ENCODE results near the gene TEK. TPM values are rescaled to one million over a fixed set of nuclear protein-coding genes. Genes with fewer than 3 reads are reported as not detected.

TEK gene
- total RNA-seq, 1 donor from 2014 or later, result 2.3 TPM

DNA sequence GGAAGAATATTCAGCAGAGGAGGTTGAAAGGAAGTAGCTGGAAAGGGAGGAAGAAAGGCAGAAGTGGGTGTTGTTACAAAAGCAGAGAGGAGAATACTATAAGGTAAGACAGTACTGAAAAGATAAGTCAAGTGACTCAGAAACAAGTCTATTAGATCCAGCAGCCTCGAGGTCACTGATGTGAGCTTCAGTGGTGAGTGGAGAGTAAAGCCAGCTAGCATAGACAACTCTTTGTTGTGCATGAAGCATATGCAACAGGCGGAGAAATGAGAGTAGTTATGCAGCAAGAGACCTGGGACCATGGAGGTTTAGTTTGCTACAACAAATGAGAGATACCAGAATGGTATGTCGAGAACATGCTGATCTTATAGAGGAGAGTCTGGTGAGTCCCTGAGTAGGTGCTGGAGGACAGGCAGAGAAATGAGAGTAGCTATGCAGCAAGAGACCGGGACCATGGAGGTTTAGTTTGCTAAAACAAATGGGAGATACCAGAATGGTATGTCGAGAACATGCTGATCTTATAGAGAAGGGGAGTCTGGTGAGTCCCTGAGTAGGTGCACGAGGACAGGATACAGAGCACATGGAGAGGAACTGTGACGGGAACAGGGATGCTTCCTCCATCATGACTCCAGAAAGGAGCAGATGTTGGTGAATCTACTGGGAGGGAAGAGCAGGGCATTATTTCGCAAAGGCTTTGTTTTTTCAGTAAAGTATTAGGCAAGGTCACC lies 151.9 kb downstream of the TEK start:
- DNase-seq (ENCODE audit: low read depth) (no peak), FAIRE-seq (no peak)
- H3K4me1 Mint-ChIP-seq (ENCODE audit: low read depth, unreplicated experiment), result peaks cover 6% of the 10 kb centered on the region
- no peaks in the 10 kb centered on the region for H3K27me3 Mint-ChIP-seq (ENCODE audit: low read depth, unreplicated experiment)
- peaks cover 4% of the 10 kb centered on the region for H3K9me3 Mint-ChIP-seq (ENCODE audit: unreplicated experiment)
- TF ChIP-seq, protein P1, sequence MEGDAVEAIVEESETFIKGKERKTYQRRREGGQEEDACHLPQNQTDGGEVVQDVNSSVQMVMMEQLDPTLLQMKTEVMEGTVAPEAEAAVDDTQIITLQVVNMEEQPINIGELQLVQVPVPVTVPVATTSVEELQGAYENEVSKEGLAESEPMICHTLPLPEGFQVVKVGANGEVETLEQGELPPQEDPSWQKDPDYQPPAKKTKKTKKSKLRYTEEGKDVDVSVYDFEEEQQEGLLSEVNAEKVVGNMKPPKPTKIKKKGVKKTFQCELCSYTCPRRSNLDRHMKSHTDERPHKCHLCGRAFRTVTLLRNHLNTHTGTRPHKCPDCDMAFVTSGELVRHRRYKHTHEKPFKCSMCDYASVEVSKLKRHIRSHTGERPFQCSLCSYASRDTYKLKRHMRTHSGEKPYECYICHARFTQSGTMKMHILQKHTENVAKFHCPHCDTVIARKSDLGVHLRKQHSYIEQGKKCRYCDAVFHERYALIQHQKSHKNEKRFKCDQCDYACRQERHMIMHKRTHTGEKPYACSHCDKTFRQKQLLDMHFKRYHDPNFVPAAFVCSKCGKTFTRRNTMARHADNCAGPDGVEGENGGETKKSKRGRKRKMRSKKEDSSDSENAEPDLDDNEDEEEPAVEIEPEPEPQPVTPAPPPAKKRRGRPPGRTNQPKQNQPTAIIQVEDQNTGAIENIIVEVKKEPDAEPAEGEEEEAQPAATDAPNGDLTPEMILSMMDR (IDR thresholded peaks at IDR 0.05; ENCODE audit: insufficient read depth, low read depth, low read length), result no peak
- no peak for TF ChIP-seq EZH2 (IDR thresholded peaks at IDR 0.05; ENCODE audit: insufficient read depth, low read length)
- H4K20me1 ChIP-seq (ENCODE audit: insufficient read depth, low read length), result no peaks in the 10 kb centered on the region
- H3K36me3 ChIP-seq (ENCODE audit: insufficient read depth, low read length), result no peaks in the 10 kb centered on the region
- H3K4me3 ChIP-seq (ENCODE audit: insufficient read depth, low read depth, low read length), result no peak overlapping the region
- H3K4me1 ChIP-seq (ENCODE audit: insufficient read depth, low read length), result no peaks in the 10 kb centered on the region
- H3K27me3 ChIP-seq (ENCODE audit: insufficient read depth, low read length), result peaks cover 2% of the 10 kb centered on the region
- H2AFZ ChIP-seq (ENCODE audit: low read depth, low read length), result no peak overlapping the region
- H3K9ac ChIP-seq (ENCODE audit: low read length), result no peak overlapping the region
- no peak overlapping the region for H3K27ac ChIP-seq (ENCODE audit: low read depth, low read length)
- H3K27ac Mint-ChIP-seq (ENCODE audit: unreplicated experiment), result no peak overlapping the region
- H3K79me2 ChIP-seq (ENCODE audit: insufficient read depth, low read length), result no peaks in the 10 kb centered on the region
- no peaks in the 10 kb centered on the region for H3K9me3 ChIP-seq (ENCODE audit: insufficient read depth, low read depth, low read length)
- no peak overlapping the region for H3K4me2 ChIP-seq (ENCODE audit: low read length)
- H3K36me3 Mint-ChIP-seq (ENCODE audit: low read depth, unreplicated experiment), result no peaks in the 10 kb centered on the region
- no peak overlapping the region for H3K4me3 Mint-ChIP-seq (ENCODE audit: unreplicated experiment)

DNA sequence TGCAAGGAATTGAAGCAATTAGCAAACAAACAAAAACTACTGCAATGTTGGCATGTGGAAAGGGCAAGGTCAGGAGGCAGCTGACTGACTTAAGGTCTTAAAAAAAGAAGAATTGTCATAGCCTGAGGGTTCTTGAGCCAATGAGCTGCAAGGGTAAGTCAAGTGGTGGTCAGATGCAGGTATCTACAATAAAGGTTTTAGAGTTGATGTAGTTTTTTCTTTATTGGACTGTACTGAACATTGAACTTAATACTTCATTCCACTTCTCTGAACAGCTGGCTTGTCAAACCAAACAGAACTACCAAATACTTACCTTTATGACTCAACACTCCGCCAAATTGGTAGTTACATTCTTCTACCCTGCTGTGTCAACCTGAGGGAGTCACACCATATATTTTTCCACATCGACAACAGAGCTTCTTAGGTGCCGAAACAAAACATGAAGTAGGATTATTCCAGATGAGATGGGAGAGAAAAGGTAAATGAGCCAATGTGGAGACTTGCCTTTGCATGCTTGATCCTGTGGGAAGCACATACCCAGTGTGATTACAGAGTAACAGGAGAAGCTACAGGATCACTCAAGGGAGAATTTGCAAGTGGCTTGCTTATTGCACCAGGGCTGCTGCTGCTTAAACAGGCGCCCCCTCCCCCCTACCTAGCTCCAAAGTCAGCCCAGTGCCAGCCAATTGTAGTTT lies 152.6 kb downstream of the TEK start:
- H3K4me3 ChIP-seq (ENCODE audit: insufficient read depth, low read depth, low read length), result no peak overlapping the region
- no peaks in the 10 kb centered on the region for H3K9me3 ChIP-seq (ENCODE audit: insufficient read depth, low read depth, low read length)
- no peaks in the 10 kb centered on the region for H4K20me1 ChIP-seq (ENCODE audit: insufficient read depth, low read length)
- no peaks in the 10 kb centered on the region for H3K27me3 Mint-ChIP-seq (ENCODE audit: low read depth, unreplicated experiment)
- H3K79me2 ChIP-seq (ENCODE audit: insufficient read depth, low read length), result no peaks in the 10 kb centered on the region
- peaks cover 6% of the 10 kb centered on the region for H3K4me1 Mint-ChIP-seq (ENCODE audit: low read depth, unreplicated experiment)
- DNase-seq (ENCODE audit: low read depth) (peak; percentile 60), FAIRE-seq (no peak)
- H3K36me3 Mint-ChIP-seq (ENCODE audit: low read depth, unreplicated experiment), result no peaks in the 10 kb centered on the region
- H3K9ac ChIP-seq (ENCODE audit: low read length), result no peak overlapping the region
- H3K27ac Mint-ChIP-seq (ENCODE audit: unreplicated experiment), result peak overlapping the region; percentile 1
- no peak overlapping the region for H3K4me2 ChIP-seq (ENCODE audit: low read length)
- no peak overlapping the region for H3K4me3 Mint-ChIP-seq (ENCODE audit: unreplicated experiment)
- peaks cover 2% of the 10 kb centered on the region for H3K27me3 ChIP-seq (ENCODE audit: insufficient read depth, low read length)
- H3K9me3 Mint-ChIP-seq (ENCODE audit: unreplicated experiment), result peaks cover 3% of the 10 kb centered on the region
- no peak overlapping the region for H3K27ac ChIP-seq (ENCODE audit: low read depth, low read length)
- no peak for TF ChIP-seq EZH2 (IDR thresholded peaks at IDR 0.05; ENCODE audit: insufficient read depth, low read length)
- TF ChIP-seq, protein P1 (IDR thresholded peaks at IDR 0.05; ENCODE audit: insufficient read depth, low read depth, low read length), result no peak
- H3K4me1 ChIP-seq (ENCODE audit: insufficient read depth, low read length), result no peaks in the 10 kb centered on the region
- H3K36me3 ChIP-seq (ENCODE audit: insufficient read depth, low read length), result no peaks in the 10 kb centered on the region
- no peak overlapping the region for H2AFZ ChIP-seq (ENCODE audit: low read depth, low read length)

DNA sequence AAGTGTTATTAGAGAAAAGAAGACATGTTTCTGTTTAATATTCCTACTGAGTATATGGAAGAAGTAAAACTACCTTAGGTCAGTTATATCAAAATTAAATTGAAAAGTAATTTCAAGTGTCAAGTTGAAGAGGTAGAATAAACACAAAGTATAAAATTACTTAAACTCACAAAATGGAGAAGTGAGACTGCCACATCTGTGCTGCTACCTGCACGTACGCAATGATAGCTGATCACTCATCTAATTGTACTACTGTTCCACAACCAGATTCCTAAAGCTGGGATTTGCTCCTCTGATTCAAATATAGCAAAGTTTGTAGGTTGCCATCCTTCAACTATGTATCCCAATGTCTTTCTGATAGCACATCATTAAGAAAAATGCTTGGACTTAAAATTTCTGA lies 163.1 kb downstream of the TEK start:
- DNase-seq (ENCODE audit: low read depth), result no peak
- Histone ChIP-seq H2AFZ (ENCODE audit: low read depth, low read length) (no peak overlapping the region), H4K20me1 (ENCODE audit: insufficient read depth, low read length) (no peaks in the 10 kb centered on the region), H3K9ac (ENCODE audit: low read length) (no peak overlapping the region), H3K27me3 (ENCODE audit: insufficient read depth, low read length) (no peaks in the 10 kb centered on the region), H3K4me2 (ENCODE audit: low read length) (no peak overlapping the region), H3K27ac (ENCODE audit: low read depth, low read length) (no peak overlapping the region), H3K4me3 (ENCODE audit: insufficient read depth, low read depth, low read length) (no peak overlapping the region), H3K4me1 (ENCODE audit: insufficient read depth, low read length) (peaks cover 3% of the 10 kb centered on the region), H3K36me3 (ENCODE audit: insufficient read depth, low read length) (no peaks in the 10 kb centered on the region), H3K9me3 (ENCODE audit: insufficient read depth, low read depth, low read length) (no peaks in the 10 kb centered on the region), H3K79me2 (ENCODE audit: insufficient read depth, low read length) (no peaks in the 10 kb centered on the region)
- H3K27me3 Mint-ChIP-seq (ENCODE audit: low read depth, unreplicated experiment), result no peaks in the 10 kb centered on the region
- TF ChIP-seq EZH2 (IDR thresholded peaks at IDR 0.05; ENCODE audit: insufficient read depth, low read length), result no peak
- TF ChIP-seq, protein P1 (IDR thresholded peaks at IDR 0.05; ENCODE audit: insufficient read depth, low read depth, low read length), result no peak
- no peak overlapping the region for H3K4me3 Mint-ChIP-seq (ENCODE audit: unreplicated experiment)
- H3K36me3 Mint-ChIP-seq (ENCODE audit: low read depth, unreplicated experiment), result no peaks in the 10 kb centered on the region
- H3K4me1 Mint-ChIP-seq (ENCODE audit: low read depth, unreplicated experiment), result peaks cover 6% of the 10 kb centered on the region
- FAIRE-seq, result no peak
- H3K9me3 Mint-ChIP-seq (ENCODE audit: unreplicated experiment), result no peaks in the 10 kb centered on the region
- H3K27ac Mint-ChIP-seq (ENCODE audit: unreplicated experiment), result no peak overlapping the region
